ENCODE data around the gene CFAP74.

Gene CFAP74

DNA sequence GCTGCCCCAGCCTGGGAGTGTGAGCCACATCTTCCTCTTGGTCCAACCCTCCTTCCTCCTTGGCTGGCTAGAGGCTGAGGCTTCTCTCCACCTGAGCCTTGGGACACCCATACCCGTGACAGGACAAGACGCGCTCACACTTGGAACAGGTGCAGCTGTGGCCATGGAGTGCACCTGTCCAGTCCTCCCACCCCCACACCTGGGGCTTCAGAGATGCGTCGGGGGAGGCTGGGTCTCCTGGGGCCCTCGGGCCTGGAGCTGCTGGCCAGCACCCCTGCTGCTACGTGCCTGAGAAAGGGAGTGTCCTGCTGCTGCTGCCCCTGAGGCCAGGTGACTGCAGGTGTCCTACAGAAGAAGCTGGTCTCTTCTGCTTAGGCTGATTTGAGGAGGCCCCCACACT, 47.5 kb downstream of the CFAP74 start:
- no peak for DNase-seq (ENCODE audit: low read depth)
- TF ChIP-seq, protein P1, sequence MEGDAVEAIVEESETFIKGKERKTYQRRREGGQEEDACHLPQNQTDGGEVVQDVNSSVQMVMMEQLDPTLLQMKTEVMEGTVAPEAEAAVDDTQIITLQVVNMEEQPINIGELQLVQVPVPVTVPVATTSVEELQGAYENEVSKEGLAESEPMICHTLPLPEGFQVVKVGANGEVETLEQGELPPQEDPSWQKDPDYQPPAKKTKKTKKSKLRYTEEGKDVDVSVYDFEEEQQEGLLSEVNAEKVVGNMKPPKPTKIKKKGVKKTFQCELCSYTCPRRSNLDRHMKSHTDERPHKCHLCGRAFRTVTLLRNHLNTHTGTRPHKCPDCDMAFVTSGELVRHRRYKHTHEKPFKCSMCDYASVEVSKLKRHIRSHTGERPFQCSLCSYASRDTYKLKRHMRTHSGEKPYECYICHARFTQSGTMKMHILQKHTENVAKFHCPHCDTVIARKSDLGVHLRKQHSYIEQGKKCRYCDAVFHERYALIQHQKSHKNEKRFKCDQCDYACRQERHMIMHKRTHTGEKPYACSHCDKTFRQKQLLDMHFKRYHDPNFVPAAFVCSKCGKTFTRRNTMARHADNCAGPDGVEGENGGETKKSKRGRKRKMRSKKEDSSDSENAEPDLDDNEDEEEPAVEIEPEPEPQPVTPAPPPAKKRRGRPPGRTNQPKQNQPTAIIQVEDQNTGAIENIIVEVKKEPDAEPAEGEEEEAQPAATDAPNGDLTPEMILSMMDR (conservative IDR thresholded peaks at IDR 0.05; ENCODE audit: low read depth, low read length): no peak
- no peak overlapping the region for H3K4me3 ChIP-seq (ENCODE audit: low read length)

DNA sequence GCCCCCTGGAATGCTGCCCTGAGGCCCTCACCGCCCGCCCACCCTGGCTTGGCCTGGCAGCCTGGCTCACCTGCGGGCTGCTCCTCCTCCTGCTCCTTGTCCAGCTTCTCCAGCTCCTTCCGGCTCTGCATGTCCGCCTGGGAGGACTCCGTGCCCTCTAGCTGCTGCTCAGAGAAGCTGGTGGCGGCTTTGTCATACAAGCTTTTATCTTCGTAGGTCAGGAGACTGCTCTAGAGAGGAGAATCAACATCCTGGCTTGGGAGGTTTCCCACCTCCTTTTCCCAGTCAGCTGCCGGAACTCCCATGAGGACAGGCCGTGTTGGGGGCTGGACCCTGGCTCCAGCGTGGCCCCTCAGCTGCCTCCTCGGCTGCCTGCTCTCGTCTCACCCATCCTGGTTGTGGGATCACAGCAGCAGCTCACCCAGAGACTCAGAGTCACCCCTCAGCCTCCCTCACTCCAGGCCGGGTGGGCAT, 47.9 kb downstream of the CFAP74 start:
- DNase-seq (ENCODE audit: low read depth): no peak
- TF ChIP-seq, protein P1 (conservative IDR thresholded peaks at IDR 0.05; ENCODE audit: low read depth, low read length): no peak
- no peak overlapping the region for H3K4me3 ChIP-seq (ENCODE audit: low read length)

DNA sequence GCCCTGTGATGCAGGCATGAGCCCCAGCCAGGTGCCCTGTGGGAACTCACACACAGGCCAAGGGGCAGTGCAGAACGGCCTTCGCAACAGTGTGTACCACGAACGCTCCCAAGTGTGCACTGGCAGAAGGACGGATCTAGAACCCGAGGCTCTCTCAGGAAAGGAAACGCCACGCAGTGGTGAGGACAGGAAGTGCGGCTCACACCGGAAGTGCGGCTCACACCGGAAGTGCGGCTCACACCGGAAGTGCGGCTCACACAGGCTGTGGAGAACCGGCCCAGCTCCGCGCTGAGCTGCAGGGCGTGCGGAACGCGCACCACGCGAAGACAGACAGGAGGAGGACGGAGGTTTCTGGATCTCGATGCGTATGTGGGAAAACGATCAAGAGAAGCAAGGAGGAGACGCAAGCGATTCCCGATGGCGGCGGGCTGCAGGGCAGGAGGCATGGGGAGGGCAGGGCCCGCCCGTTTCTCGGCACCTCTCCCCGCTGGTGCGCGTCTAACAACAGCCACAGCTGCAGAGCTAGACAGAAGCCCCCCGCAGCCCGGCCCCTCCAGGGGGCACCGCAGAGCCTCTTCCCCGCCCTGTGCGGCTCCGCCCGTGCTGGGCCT, 48.6 kb downstream of the CFAP74 start:
- TF ChIP-seq, protein P1 (conservative IDR thresholded peaks at IDR 0.05; ENCODE audit: low read depth, low read length): peak; percentile 20
- no peak overlapping the region for H3K4me3 ChIP-seq (ENCODE audit: low read length)
- DNase-seq (ENCODE audit: low read depth): no peak

DNA sequence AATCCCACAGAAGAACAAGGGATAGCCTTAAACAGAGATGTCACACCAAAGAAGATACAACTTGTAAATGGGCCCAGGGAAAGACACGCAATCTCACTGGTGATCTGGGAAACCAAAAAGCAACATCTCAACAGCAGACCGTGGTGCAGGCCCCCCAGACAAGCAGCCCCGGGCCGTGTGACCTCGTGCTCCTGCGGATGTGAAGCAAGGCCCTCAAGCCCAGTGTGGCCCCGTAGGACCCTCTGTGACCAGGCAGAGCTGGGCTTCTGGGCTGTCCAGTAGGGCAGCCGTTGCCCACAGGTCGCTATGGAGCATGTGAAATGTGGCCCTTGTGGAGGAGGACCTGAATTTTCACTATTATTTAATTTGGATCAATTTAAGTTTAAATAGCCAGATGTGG, 49.6 kb downstream of the CFAP74 start:
- DNase-seq (ENCODE audit: low read depth): no peak
- no peak overlapping the region for H3K4me3 ChIP-seq (ENCODE audit: low read length)
- TF ChIP-seq, protein P1 (conservative IDR thresholded peaks at IDR 0.05; ENCODE audit: low read depth, low read length): no peak

DNA sequence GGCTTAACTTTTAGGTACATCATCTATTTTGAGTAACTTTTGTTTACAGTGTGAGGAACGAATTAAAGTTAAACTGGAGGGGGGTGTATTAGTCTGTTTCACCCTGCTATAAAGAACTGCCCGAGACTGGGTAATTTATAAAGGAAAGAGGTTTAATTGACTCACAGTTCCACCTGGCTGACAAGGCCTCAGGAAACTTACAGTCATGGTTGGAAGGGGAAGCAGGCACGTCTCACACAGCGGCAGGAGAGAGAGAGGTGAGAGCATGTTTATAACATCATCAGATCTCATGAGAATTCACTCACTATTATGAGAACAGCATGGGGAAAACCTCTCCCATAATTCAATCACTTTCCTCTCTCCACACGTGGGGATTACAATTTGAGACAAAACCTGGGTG, 52.6 kb downstream of the CFAP74 start:
- DNase-seq (ENCODE audit: low read depth): no peak
- TF ChIP-seq, protein P1 (conservative IDR thresholded peaks at IDR 0.05; ENCODE audit: low read depth, low read length): no peak
- no peak overlapping the region for H3K4me3 ChIP-seq (ENCODE audit: low read length)

DNA sequence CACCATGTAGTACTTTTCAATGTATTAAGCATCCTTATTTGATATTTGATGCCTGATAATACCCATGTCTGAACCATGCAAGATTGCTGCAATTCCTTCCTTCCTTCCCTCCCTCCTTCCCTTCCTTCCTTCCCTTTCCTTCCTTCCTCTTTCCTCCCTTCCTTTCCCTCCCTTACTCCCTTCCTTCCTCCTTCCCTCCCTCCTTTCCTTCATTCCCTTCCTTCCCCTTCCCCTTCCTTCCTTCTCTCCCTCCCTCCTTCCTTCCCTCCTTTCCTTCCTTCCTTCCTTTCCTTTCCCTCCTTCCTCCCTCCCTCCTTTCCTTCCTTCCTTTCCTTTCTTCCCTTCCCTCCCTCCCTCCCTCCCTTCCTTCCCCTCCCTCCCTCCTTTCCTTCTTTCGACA, 54.8 kb downstream of the CFAP74 start:
- no peak for DNase-seq (ENCODE audit: low read depth)
- TF ChIP-seq, protein P1 (conservative IDR thresholded peaks at IDR 0.05; ENCODE audit: low read depth, low read length): no peak
- no peak overlapping the region for H3K4me3 ChIP-seq (ENCODE audit: low read length)

DNA sequence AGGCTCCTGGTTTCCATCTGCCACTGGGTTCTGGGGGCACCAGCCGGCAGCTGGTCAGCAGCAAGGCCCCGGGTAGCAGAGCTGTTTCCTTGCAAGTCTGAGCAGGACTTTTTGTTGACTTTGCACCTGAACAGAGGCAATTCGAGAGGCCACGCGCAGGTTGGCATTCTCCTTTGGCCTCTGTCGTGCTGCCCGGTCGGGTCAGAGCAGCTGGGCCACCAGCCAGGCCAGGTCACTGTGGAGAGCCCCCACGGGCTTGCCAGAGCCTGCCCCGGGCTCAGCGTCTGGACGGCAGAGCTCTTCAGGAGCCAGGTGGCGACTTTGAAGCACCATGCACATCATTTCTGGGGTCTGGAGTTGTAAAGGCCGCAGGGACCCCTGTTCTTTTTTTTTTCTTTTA, 56.1 kb downstream of the CFAP74 start:
- TF ChIP-seq, protein P1 (conservative IDR thresholded peaks at IDR 0.05; ENCODE audit: low read depth, low read length): no peak
- no peak for DNase-seq (ENCODE audit: low read depth)
- no peak overlapping the region for H3K4me3 ChIP-seq (ENCODE audit: low read length)

All from retinal pigment epithelial cell (primary cell).